Caco-2 (cell line): ENCODE measurements around the gene KCNQ1OT1. TPM values are rescaled to one million over a fixed set of nuclear protein-coding genes. Genes with fewer than 3 reads are reported as not detected.

Experiments
- BruUV-seq: library from RNA; stranded (reverse); fragments of 400-500 nt; replicated peaks from 2 replicates; lab custom pipeline; 2021; lab: Mats Ljungman, UMichigan
- CTCF ChIA-PET: fragments of 300-600 bp; sonication (Branson Sonifier 250); formaldehyde crosslinking; loops from one replicate; lab custom pipeline; 2022; ENCODE audit warnings: antibody characterized with exemption; lab: Charles Lee
- POLR2A ChIA-PET: fragments of 300-600 bp; sonication (Branson Sonifier 250); formaldehyde crosslinking; loops from one replicate; lab custom pipeline; 2022; ENCODE audit warnings: antibody characterized with exemption; lab: Charles Lee
- DNase-seq, 2 experiments: peaks; one replicate each; pipeline versions ENCODE4 v3.0.0 to v3.0.0-alpha.2; 2020 to 2022
- H3K27me3 ChIP-seq: replicated peaks from 2 replicates; pipeline ENCODE4 v1.6.0; 2011; ENCODE audit warnings: low read length; ENCODE audit not compliant: control insufficient read depth, insufficient read depth
- H3K36me3 ChIP-seq: 2 replicates; pipeline ENCODE4 v1.5.1; 2011; ENCODE audit warnings: low read length; ENCODE audit not compliant: control insufficient read depth, insufficient read depth
- H3K4me1 ChIP-seq: fragments of 250-450 bp; sonication (Bioruptor Pico); 2 replicates; pipeline ENCODE4 v1.5.1; 2020; ENCODE audit warnings: mild to moderate bottlenecking
- H3K4me3 ChIP-seq: 2 replicates; pipeline ENCODE4 v1.5.1; 2011; ENCODE audit warnings: low read depth, mild to moderate bottlenecking, control low read depth, low read length
- H3K9me3 ChIP-seq: fragments of 250-450 bp; sonication (Bioruptor Pico); 2 replicates; pipeline ENCODE4 v1.5.1; 2020; ENCODE audit warnings: mild to moderate bottlenecking, moderate library complexity
- H3K27ac Mint-ChIP-seq: one replicate; pipeline ENCODE4 v1.8.0; 2022; ENCODE audit warnings: mixed read lengths; ENCODE audit not compliant: unreplicated experiment
- H3K27me3 Mint-ChIP-seq: one replicate; pipeline ENCODE4 v1.8.0; 2022; ENCODE audit warnings: mixed read lengths; ENCODE audit not compliant: insufficient read depth, unreplicated experiment
- H3K36me3 Mint-ChIP-seq: one replicate; pipeline ENCODE4 v1.8.0; 2022; ENCODE audit warnings: mild to moderate bottlenecking, mixed read lengths; ENCODE audit not compliant: insufficient read depth, unreplicated experiment
- H3K4me1 Mint-ChIP-seq: one replicate; pipeline ENCODE4 v1.8.0; 2022; ENCODE audit warnings: low read depth, mixed read lengths; ENCODE audit not compliant: unreplicated experiment
- H3K4me3 Mint-ChIP-seq: one replicate; pipeline ENCODE4 v1.8.0; 2022; ENCODE audit warnings: mild to moderate bottlenecking, moderate library complexity, mixed read lengths; ENCODE audit not compliant: unreplicated experiment
- H3K9me3 Mint-ChIP-seq: one replicate; pipeline ENCODE4 v1.8.0; 2022; ENCODE audit warnings: mixed read lengths; ENCODE audit not compliant: unreplicated experiment
- CTCF ChIP-seq, 2 experiments: fragments of 200-600 bp in 1 of 2; IDR thresholded peaks; 1 replicate in 1 of 2; 2 replicates in 1 of 2; pipeline versions ENCODE4 v1.5.1 to v1.8.0; 2011 to 2022; ENCODE audit warnings: antibody characterized with exemption in 1 of 2, control low read depth in 1 of 2, inconsistent platforms in 1 of 2, low read depth in 1 of 2, low read length in 1 of 2, mild to moderate bottlenecking in 1 of 2, moderate library complexity in 1 of 2; ENCODE audit not compliant: insufficient read depth in 1 of 2, severe bottlenecking in 1 of 2, unreplicated experiment in 1 of 2
- intact Hi-C: fragments of 100-400 bp; cut with micrococcal nuclease; formaldehyde crosslinking; loops from one replicate; pipeline ENCODE4 v1.10.0; 2022; ENCODE audit not compliant: unreplicated experiment
- total RNA-seq: library from RNA; stranded (reverse); gene quantifications from 2 replicates; pipeline ENCODE4 v1.2.3, GENCODE V29; 2022

Gene KCNQ1OT1
- total RNA-seq, 1 experiment from 2014 or later, result 7.5 TPM

- H3K27ac Mint-ChIP-seq, result no peak overlapping the region
These were observed 69.1 kb downstream of the KCNQ1OT1 start for GRCh38 chr11:2630679-2631078.

GRCh38 chr11:2625183-2625582, 74.6 kb downstream of the KCNQ1OT1 start:
- intact Hi-C loops, result no loop called here
- no peaks in the 10 kb centered on the region for H3K4me1 Mint-ChIP-seq
- Histone ChIP-seq H3K36me3 (no peaks in the 10 kb centered on the region), H3K4me3 (no peak overlapping the region), H3K27me3 (no peaks in the 10 kb centered on the region; the same call in 1 of the 2 replicates), H3K4me1 (no peaks in the 10 kb centered on the region), H3K9me3 (peaks cover 21% of the 10 kb centered on the region)
- TF ChIP-seq CTCF (IDR thresholded peaks at IDR 0.05; ENCODE audit: insufficient read depth in 1 of 2, low read depth in 1 of 2, low read length in 1 of 2, severe bottlenecking in 1 of 2, unreplicated experiment in 1 of 2), result no peak
- H3K9me3 Mint-ChIP-seq, result peaks cover 15% of the 10 kb centered on the region
- no peak overlapping the region for H3K4me3 Mint-ChIP-seq
- ChIA-PET CTCF (no interaction called here), POLR2A (no interaction called here)
- no peak overlapping the region for H3K27ac Mint-ChIP-seq
- H3K27me3 Mint-ChIP-seq, result peaks cover 10% of the 10 kb centered on the region
- BruUV-seq, result no TSS peak
- DNase-seq, result no peak
- no peaks in the 10 kb centered on the region for H3K36me3 Mint-ChIP-seq

More at GRCh38 chr11:2630679-2631078, 69.1 kb downstream of the KCNQ1OT1 start:
- Mint-ChIP-seq H3K36me3 (no peaks in the 10 kb centered on the region), H3K4me1 (no peaks in the 10 kb centered on the region), H3K4me3 (no peak overlapping the region), H3K27me3 (no peaks in the 10 kb centered on the region), H3K9me3 (peaks cover 54% of the 10 kb centered on the region)
- Histone ChIP-seq H3K4me1 (no peaks in the 10 kb centered on the region), H3K9me3 (peaks cover 52% of the 10 kb centered on the region), H3K4me3 (no peak overlapping the region), H3K36me3 (no peaks in the 10 kb centered on the region), H3K27me3 (no peaks in the 10 kb centered on the region)
- no peak for DNase-seq
- no TSS peak for BruUV-seq
- intact Hi-C loops, result no loop called here
- POLR2A ChIA-PET, result no interaction called here
- CTCF ChIA-PET, result no interaction called here
- TF ChIP-seq CTCF (IDR thresholded peaks at IDR 0.05; ENCODE audit: insufficient read depth in 1 of 2, low read depth in 1 of 2, low read length in 1 of 2, severe bottlenecking in 1 of 2, unreplicated experiment in 1 of 2), result no peak

- no peaks in the 10 kb centered on the region for H3K36me3 Mint-ChIP-seq
- no peak overlapping the region for H3K27ac Mint-ChIP-seq
- ChIA-PET POLR2A (no interaction called here), CTCF (no interaction called here)
- BruUV-seq, result no TSS peak
- Histone ChIP-seq H3K4me3 (no peak overlapping the region), H3K4me1 (no peaks in the 10 kb centered on the region), H3K9me3 (peaks cover 4% of the 10 kb centered on the region), H3K36me3 (no peaks in the 10 kb centered on the region), H3K27me3 (no peaks in the 10 kb centered on the region; the same call in 1 of the 2 replicates)
- no peak for TF ChIP-seq CTCF (IDR thresholded peaks at IDR 0.05; ENCODE audit: insufficient read depth in 1 of 2, low read depth in 1 of 2, low read length in 1 of 2, severe bottlenecking in 1 of 2, unreplicated experiment in 1 of 2)
- H3K4me1 Mint-ChIP-seq, result no peaks in the 10 kb centered on the region
- no peak overlapping the region for H3K4me3 Mint-ChIP-seq
- H3K9me3 Mint-ChIP-seq, result no peaks in the 10 kb centered on the region
- peaks cover 12% of the 10 kb centered on the region for H3K27me3 Mint-ChIP-seq
- intact Hi-C loops, result no loop called here
- DNase-seq, result no peak
These were observed 77.9 kb downstream of the KCNQ1OT1 start for GRCh38 chr11:2621894-2622293.
